GM18951 (cell line): ENCODE measurements around the gene DENR.
"Not testable (repeated sequence)": the region's sequence is repeated elsewhere in the genome, so short reads cannot be mapped to it uniquely, and the experiment has no call there.

ENCODE experiments used
- POLR2A ChIP-seq: IDR thresholded peaks from 4 replicates; pipeline ENCODE4 v1.6.1; 2011; ENCODE audit warnings: mild to moderate bottlenecking; ENCODE audit not compliant: insufficient read length, insufficient read depth; ENCODE audit errors: extremely low read depth
- in situ Hi-C: fragments of 300-500 bp; cut with MboI; formaldehyde crosslinking; loops from one replicate; pipeline ENCODE4 v1.12.0; 2022; ENCODE audit warnings: low sequenced_read_pairs, mixed read lengths, inconsistent platforms; ENCODE audit not compliant: unreplicated experiment

DENR gene

GRCh38 chr12:122726080-122726558, 26.5 kb upstream of the DENR start:
- TF ChIP-seq POLR2A: no peak
- in situ Hi-C loops: loop anchor here (25.0 kb wide), 1 partner anchor 89 kb away; no protein-coding TSS in a partner anchor

- in situ Hi-C loops: loop anchor here (25.0 kb wide), 1 partner anchor 92 kb away; no protein-coding TSS in a partner anchor
- no peak for TF ChIP-seq POLR2A
Observed at GRCh38 chr12:122729583-122730214, 22.9 kb upstream of the DENR start.

GRCh38 chr12:122730215-122731014, 22.2 kb upstream of the DENR start, which contains the start of gene HCAR1:
TSS of gene HCAR1 (minus strand) at chr12:122730844. CDS start at chr12:122730339, 505 bp downstream.
- no peak for TF ChIP-seq POLR2A
- in situ Hi-C loops: loop anchor here (25.0 kb wide), 1 partner anchor 93 kb away; no protein-coding TSS in a partner anchor

- TF ChIP-seq POLR2A: no peak
- in situ Hi-C loops: loop anchor here (25.0 kb wide), 1 partner anchor 95 kb away; no protein-coding TSS in a partner anchor
Observed at GRCh38 chr12:122732170-122732569, 20.5 kb upstream of the DENR start.

- in situ Hi-C loops: loop anchor here (25.0 kb wide), 1 partner anchor 95 kb away; no protein-coding TSS in a partner anchor
- TF ChIP-seq POLR2A: no peak
Observed at GRCh38 chr12:122732611-122733010, 20.0 kb upstream of the DENR start.

GRCh38 chr12:122738571-122738970, 14.1 kb upstream of the DENR start:
- TF ChIP-seq POLR2A: no peak
- in situ Hi-C loops: loop anchor here (25.0 kb wide), 1 partner anchor 101 kb away; no protein-coding TSS in a partner anchor

GRCh38 chr12:122740351-122740750, 12.3 kb upstream of the DENR start:
- TF ChIP-seq POLR2A: no peak
- in situ Hi-C loops: loop anchor here (10.0 to 25.0 kb wide), 2 partner anchors 103 to 246 kb away; no protein-coding TSS in a partner anchor

- in situ Hi-C loops: loop anchor here (10.0 to 25.0 kb wide), 2 partner anchors 107 to 249 kb away; no protein-coding TSS in a partner anchor
- no peak for TF ChIP-seq POLR2A
Observed at GRCh38 chr12:122743895-122744525, 8.6 kb upstream of the DENR start.

GRCh38 chr12:122747224-122748135, 5.1 kb upstream of the DENR start:
- no peak for TF ChIP-seq POLR2A
- in situ Hi-C loops: loop anchor here (10.0 to 25.0 kb wide), 2 partner anchors 110 to 253 kb away; no protein-coding TSS in a partner anchor

GRCh38 chr12:122749569-122750332, 2.9 kb upstream of the DENR start:
- TF ChIP-seq POLR2A: no peak
- in situ Hi-C loops: loop anchor here (10.0 to 25.0 kb wide), 2 partner anchors 112 to 255 kb away; no protein-coding TSS in a partner anchor

- in situ Hi-C loops: not testable (repeated sequence)
Observed at GRCh38 chr12:122750781-122751515, 1.7 kb upstream of the DENR start.
